Stimulated activated naive B cell treated with anti-CD40 and anti-IgM and Interleukin-4, amounts not matched to agents 10 μg/mL and 1 μg/mL and 100 μg/mL, for 72 hours (primary cell): Measurements from ENCODE around the gene HSPB9.
"Not testable (repeated sequence)": the region's sequence is repeated elsewhere in the genome, so short reads cannot be mapped to it uniquely, and the experiment has no call there.

ENCODE experiments used
- ATAC-seq, 2 donors: fragments of 150-1000 bp; cut with Tn5 transposase; replicated peaks; 2 replicates each; pipeline ENCODE4 v1.10.0; 2021; ENCODE audit warnings: moderate library complexity in 1 of 2
- DNase-seq: peaks from one replicate; pipeline ENCODE4 v3.0.0; 2021
- H3K27ac Mint-ChIP-seq: one replicate; pipeline ENCODE4 v1.8.0; 2022; ENCODE audit warnings: mild to moderate bottlenecking, mixed read lengths
- H3K27me3 Mint-ChIP-seq, 2 donors: one replicate each; pipeline ENCODE4 v1.8.0; 2022; ENCODE audit warnings: mixed read lengths in 2 of 2
- H3K36me3 Mint-ChIP-seq, 2 donors: one replicate each; pipeline ENCODE4 v1.8.0; 2022; ENCODE audit warnings: mixed read lengths in 2 of 2, mild to moderate bottlenecking in 1 of 2
- H3K4me1 Mint-ChIP-seq, 2 donors: one replicate each; pipeline ENCODE4 v1.8.0; 2022; ENCODE audit warnings: mixed read lengths in 2 of 2, mild to moderate bottlenecking in 1 of 2
- H3K4me3 Mint-ChIP-seq, 2 donors: one replicate each; pipeline ENCODE4 v1.8.0; 2022; ENCODE audit warnings: mild to moderate bottlenecking in 2 of 2, mixed read lengths in 2 of 2, moderate library complexity in 1 of 2
- H3K9me3 Mint-ChIP-seq, 2 donors: one replicate each; pipeline ENCODE4 v1.8.0; 2022; ENCODE audit warnings: mixed read lengths in 2 of 2, mild to moderate bottlenecking in 1 of 2

The HSPB9 gene

GRCh38 chr17:42135664-42136653 is 13.4 kb downstream of the HSPB9 start:
- Mint-ChIP-seq H3K27me3 (no peaks in the 10 kb centered on the region), H3K9me3 (no peaks in the 10 kb centered on the region), H3K4me1 (peaks cover 54 to 82% of the 10 kb centered on the region in 2 donors), H3K27ac (peak overlapping the region; percentile 84), H3K36me3 (peaks cover 21 to 43% of the 10 kb centered on the region in 2 donors), H3K4me3 (peak overlapping the region; percentile 48 to 56)
- DNase-seq (no peak), ATAC-seq (no peak)

GRCh38 chr17:42136654-42137051 is 14.0 kb downstream of the HSPB9 start:
- peaks cover 18 to 43% of the 10 kb centered on the region in 2 donors for H3K36me3 Mint-ChIP-seq

GRCh38 chr17:42138749-42139492 is 16.3 kb downstream of the HSPB9 start:
- Mint-ChIP-seq H3K36me3 (peaks cover 10 to 45% of the 10 kb centered on the region in 2 donors), H3K27ac (peak overlapping the region; percentile 51), H3K4me3 (no peak overlapping the region), H3K27me3 (no peaks in the 10 kb centered on the region), H3K4me1 (peaks cover 44 to 72% of the 10 kb centered on the region in 2 donors), H3K9me3 (no peaks in the 10 kb centered on the region)
- DNase-seq (no peak), ATAC-seq (no peak)

More at GRCh38 chr17:42136654-42137051, 14.0 kb downstream of the HSPB9 start:
- Mint-ChIP-seq H3K4me3 (no peak overlapping the region), H3K27ac (peak overlapping the region; percentile 62), H3K4me1 (peaks cover 53 to 82% of the 10 kb centered on the region in 2 donors), H3K27me3 (no peaks in the 10 kb centered on the region), H3K9me3 (no peaks in the 10 kb centered on the region)
- ATAC-seq (peak in 1 of 2 donors; percentile 36), DNase-seq (no peak)

GRCh38 chr17:42140690-42141089 is 18.1 kb downstream of the HSPB9 start:
- not testable (repeated sequence) for ATAC-seq, H3K4me3 Mint-ChIP-seq, DNase-seq, H3K9me3 Mint-ChIP-seq, H3K27me3 Mint-ChIP-seq
- Mint-ChIP-seq H3K4me1 (peaks cover 39 to 58% of the 10 kb centered on the region in 2 donors), H3K27ac (peak overlapping the region; percentile 62), H3K36me3 (peaks cover 11 to 42% of the 10 kb centered on the region in 2 donors)

GRCh38 chr17:42141382-42141781 is 18.8 kb downstream of the HSPB9 start:
- Mint-ChIP-seq H3K36me3 (peaks cover 12 to 35% of the 10 kb centered on the region in 2 donors), H3K9me3 (no peaks in the 10 kb centered on the region), H3K27me3 (no peaks in the 10 kb centered on the region), H3K4me3 (no peak overlapping the region), H3K4me1 (peaks cover 32 to 51% of the 10 kb centered on the region in 2 donors), H3K27ac (peak overlapping the region; percentile 25)
- DNase-seq (no peak), ATAC-seq (no peak)

GRCh38 chr17:42142371-42142896 is 19.8 kb downstream of the HSPB9 start:
- no peaks in the 10 kb centered on the region for H3K27me3 Mint-ChIP-seq
- H3K9me3 Mint-ChIP-seq, result no peaks in the 10 kb centered on the region
- peaks cover 28 to 47% of the 10 kb centered on the region in 2 donors for H3K4me1 Mint-ChIP-seq
- peaks cover 15 to 34% of the 10 kb centered on the region in 2 donors for H3K36me3 Mint-ChIP-seq
- no peak overlapping the region for H3K4me3 Mint-ChIP-seq
- DNase-seq (no peak), ATAC-seq (no peak)
- H3K27ac Mint-ChIP-seq, result no peak overlapping the region

GRCh38 chr17:42143138-42143537 is 20.5 kb downstream of the HSPB9 start:
- H3K4me3 Mint-ChIP-seq, H3K9me3 Mint-ChIP-seq, H3K27ac Mint-ChIP-seq, ATAC-seq, H3K27me3 Mint-ChIP-seq, DNase-seq: not testable (repeated sequence)
- peaks cover 15 to 34% of the 10 kb centered on the region in 2 donors for H3K36me3 Mint-ChIP-seq
- H3K4me1 Mint-ChIP-seq, result peaks cover 27 to 40% of the 10 kb centered on the region in 2 donors

- peak overlapping the region; percentile 3 for H3K27ac Mint-ChIP-seq
- H3K36me3 Mint-ChIP-seq, result peaks cover 15 to 37% of the 10 kb centered on the region in 2 donors
- no peaks in the 10 kb centered on the region for H3K27me3 Mint-ChIP-seq
- H3K4me1 Mint-ChIP-seq, result peaks cover 16 to 38% of the 10 kb centered on the region in 2 donors
- ATAC-seq, result no peak
- no peaks in the 10 kb centered on the region for H3K9me3 Mint-ChIP-seq
- no peak for DNase-seq
- no peak overlapping the region for H3K4me3 Mint-ChIP-seq
These were observed 24.5 kb downstream of the HSPB9 start for GRCh38 chr17:42146911-42147607.

- peak in 1 of 2 donors; percentile 2 for ATAC-seq
- Mint-ChIP-seq H3K9me3 (no peaks in the 10 kb centered on the region), H3K36me3 (peaks cover 15 to 18% of the 10 kb centered on the region in 2 donors), H3K27ac (peak overlapping the region; percentile 97), H3K4me1 (peaks cover 31 to 51% of the 10 kb centered on the region in 2 donors), H3K4me3 (peak overlapping the region; percentile 93 to 98), H3K27me3 (no peaks in the 10 kb centered on the region)
- no peak for DNase-seq
These were observed 31.5 kb downstream of the HSPB9 start for GRCh38 chr17:42153919-42154742.

- Mint-ChIP-seq H3K4me1 (peaks cover 31 to 49% of the 10 kb centered on the region in 2 donors), H3K27ac (peak overlapping the region; percentile 97)
- no peak for ATAC-seq
These were observed 33.0 kb downstream of the HSPB9 start for GRCh38 chr17:42155614-42156045.

GRCh38 chr17:42159796-42160530 is 37.4 kb downstream of the HSPB9 start:
- Mint-ChIP-seq H3K9me3 (no peaks in the 10 kb centered on the region), H3K4me3 (no peak overlapping the region), H3K36me3 (peaks cover 0 to 3% of the 10 kb centered on the region in 2 donors), H3K27me3 (no peaks in the 10 kb centered on the region), H3K4me1 (peaks cover 19 to 22% of the 10 kb centered on the region in 2 donors), H3K27ac (no peak overlapping the region)
- DNase-seq (no peak), ATAC-seq (no peak)

More at GRCh38 chr17:42155614-42156045, 33.0 kb downstream of the HSPB9 start:
- no peaks in the 10 kb centered on the region for H3K27me3 Mint-ChIP-seq
- H3K4me3 Mint-ChIP-seq, result peak overlapping the region; percentile 93 to 98
- peaks cover 15 to 18% of the 10 kb centered on the region in 2 donors for H3K36me3 Mint-ChIP-seq
- no peaks in the 10 kb centered on the region for H3K9me3 Mint-ChIP-seq
- DNase-seq, result no peak

- Mint-ChIP-seq H3K36me3 (peaks cover 1 to 4% of the 10 kb centered on the region in 2 donors), H3K27ac (no peak overlapping the region), H3K4me3 (no peak overlapping the region), H3K9me3 (no peaks in the 10 kb centered on the region), H3K4me1 (peaks cover 16 to 17% of the 10 kb centered on the region in 2 donors), H3K27me3 (no peaks in the 10 kb centered on the region)
- DNase-seq (no peak), ATAC-seq (no peak)
These were observed 37.9 kb downstream of the HSPB9 start for GRCh38 chr17:42160531-42160910.
